ENCODE data around the gene MTOR.
A peak's percentile ranks its signal among the peaks of the same experiment; 100 is the strongest.
"Not testable (repeated sequence)": the region's sequence is repeated elsewhere in the genome, so short reads cannot be mapped to it uniquely, and the experiment has no call there.

Gene MTOR

DNA sequence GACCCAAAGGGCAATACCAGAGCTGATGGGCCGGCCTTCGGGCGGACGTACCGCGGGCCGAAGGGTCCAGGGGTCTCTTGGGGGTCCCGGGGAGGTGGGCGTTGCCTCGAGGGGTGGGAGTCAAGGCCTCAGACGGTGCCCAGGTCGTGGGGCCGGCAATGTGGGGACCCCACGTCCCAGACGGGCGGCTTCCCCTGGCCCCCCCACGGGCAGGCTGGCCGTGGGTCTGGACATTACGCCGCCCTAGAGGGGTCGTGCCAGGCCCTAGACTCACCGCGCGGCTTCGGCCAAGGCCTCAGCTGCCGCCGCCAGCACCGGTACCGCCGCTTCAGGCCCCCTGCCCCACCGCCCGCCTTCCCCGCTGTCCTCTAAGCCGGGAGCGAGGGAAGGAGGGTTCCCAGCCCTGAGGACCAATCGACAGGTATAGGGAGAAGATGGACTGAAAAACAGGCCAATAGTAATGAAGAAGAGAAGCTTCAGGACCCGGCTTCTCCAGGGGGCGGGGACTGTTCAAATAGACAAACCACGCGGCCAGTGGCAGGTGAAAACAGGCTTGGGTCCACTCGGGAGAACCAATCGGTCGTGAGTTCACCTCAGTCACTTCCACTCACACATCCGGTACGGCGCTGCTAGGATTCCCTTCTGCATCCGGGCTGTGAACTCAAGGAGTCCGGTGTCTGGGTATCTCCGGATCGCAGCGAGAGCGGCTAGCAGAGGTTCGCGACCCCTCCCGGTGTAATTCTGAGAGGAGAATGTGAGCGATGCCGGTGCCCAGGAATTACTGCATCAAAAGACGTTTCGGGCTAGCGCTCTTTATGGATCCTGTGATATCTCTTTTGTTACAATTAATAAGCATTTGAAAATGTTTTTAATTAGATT lies at the start of gene MTOR:
Gene MTOR, minus strand, starts transcription at position 381 of the 879 bp plus-strand sequence. CDS start 3,142 bp downstream, outside the sequence.
- Histone ChIP-seq H3K36me3 (ENCODE audit: control insufficient read depth in 2 of 2, insufficient read depth in 2 of 2, low read length in 2 of 2) (peaks cover 13 to 17% of the 10 kb centered on the region in 2 donors), H3K27me3 (ENCODE audit: control insufficient read depth in 2 of 2, insufficient read depth in 2 of 2, low read length in 2 of 2) (no peaks in the 10 kb centered on the region), H3K4me1 (ENCODE audit: control insufficient read depth in 2 of 2, insufficient read depth in 2 of 2, low read length in 2 of 2) (peaks cover 5 to 7% of the 10 kb centered on the region in 2 donors), H3K9me3 (ENCODE audit: control insufficient read depth in 2 of 2, low read length in 2 of 2) (no peaks in the 10 kb centered on the region), H3K4me3 (ENCODE audit: low read length in 2 of 2) (peak within 1 kb of the TSS; percentile 91), H3K27ac (ENCODE audit: low read depth in 2 of 2, low read length in 2 of 2) (peak within 1 kb of the TSS; percentile 51 to 70), H3K9ac (ENCODE audit: low read depth in 1 of 2, low read length in 2 of 2) (peak within 1 kb of the TSS; percentile 84 to 89)

DNA sequence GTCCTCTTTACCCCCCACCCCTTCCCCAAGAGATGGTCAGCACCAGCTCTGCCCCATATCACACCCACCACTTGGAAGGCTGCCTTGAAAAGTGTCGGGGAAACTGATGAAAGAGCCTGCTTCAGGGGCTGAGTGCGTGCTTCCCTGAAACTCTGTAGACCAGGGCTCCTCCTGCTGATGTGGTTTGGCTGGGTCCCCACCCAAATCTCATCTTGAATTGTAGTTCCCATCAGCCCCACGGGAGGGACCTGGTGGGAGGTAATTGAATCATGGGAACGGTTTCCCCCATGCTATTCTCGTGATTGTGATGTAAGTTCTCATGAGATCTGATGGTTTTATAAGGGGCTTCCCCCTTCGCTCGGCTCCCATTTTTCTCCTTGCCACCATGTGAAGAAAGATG lies 47.0 kb upstream of the MTOR start:
- no peak overlapping the region for H3K4me3 ChIP-seq (ENCODE audit: low read length in 2 of 2)
- H3K9ac ChIP-seq (ENCODE audit: low read depth in 1 of 2, low read length in 2 of 2) = no peak overlapping the region
- no peak overlapping the region for H3K27ac ChIP-seq (ENCODE audit: low read depth in 2 of 2, low read length in 2 of 2)
- no peaks in the 10 kb centered on the region for H3K4me1 ChIP-seq (ENCODE audit: control insufficient read depth in 2 of 2, insufficient read depth in 2 of 2, low read length in 2 of 2)
- H3K36me3 ChIP-seq (ENCODE audit: control insufficient read depth in 2 of 2, insufficient read depth in 2 of 2, low read length in 2 of 2) = no peaks in the 10 kb centered on the region
- H3K27me3 ChIP-seq (ENCODE audit: control insufficient read depth in 2 of 2, insufficient read depth in 2 of 2, low read length in 2 of 2) = no peaks in the 10 kb centered on the region
- no peaks in the 10 kb centered on the region for H3K9me3 ChIP-seq (ENCODE audit: control insufficient read depth in 2 of 2, low read length in 2 of 2)

DNA sequence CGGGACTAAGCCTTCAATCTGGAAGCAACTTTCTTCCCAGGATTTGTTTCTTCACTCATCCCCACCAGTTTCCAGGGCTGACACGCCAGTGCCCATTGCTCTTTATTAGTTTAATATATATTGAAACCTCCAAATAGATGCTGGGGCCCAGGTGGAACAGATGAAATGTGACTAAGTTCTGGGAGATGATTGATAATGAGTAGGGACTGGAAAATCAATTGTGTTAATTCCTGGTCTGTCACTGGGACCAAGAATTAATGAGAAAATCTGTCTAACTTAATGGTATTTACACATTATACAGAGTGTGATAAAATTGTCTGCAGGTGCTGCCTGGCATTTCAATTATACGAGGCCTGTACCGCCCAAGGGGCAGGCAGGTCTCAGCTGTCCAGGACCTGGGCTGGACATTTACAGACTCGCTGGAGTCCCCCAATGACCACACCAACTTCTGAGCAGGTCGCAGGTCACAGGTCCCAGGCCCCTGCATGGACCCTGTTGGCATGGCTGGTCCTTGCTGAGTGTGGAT lies 46.4 kb upstream of the MTOR start:
- Histone ChIP-seq H3K36me3 (ENCODE audit: control insufficient read depth in 2 of 2, insufficient read depth in 2 of 2, low read length in 2 of 2) (no peaks in the 10 kb centered on the region), H3K9me3 (ENCODE audit: control insufficient read depth in 2 of 2, low read length in 2 of 2) (no peaks in the 10 kb centered on the region), H3K27me3 (ENCODE audit: control insufficient read depth in 2 of 2, insufficient read depth in 2 of 2, low read length in 2 of 2) (no peaks in the 10 kb centered on the region), H3K4me1 (ENCODE audit: control insufficient read depth in 2 of 2, insufficient read depth in 2 of 2, low read length in 2 of 2) (no peaks in the 10 kb centered on the region), H3K4me3 (ENCODE audit: low read length in 2 of 2) (no peak overlapping the region), H3K27ac (ENCODE audit: low read depth in 2 of 2, low read length in 2 of 2) (no peak overlapping the region), H3K9ac (ENCODE audit: low read depth in 1 of 2, low read length in 2 of 2) (no peak overlapping the region)

DNA sequence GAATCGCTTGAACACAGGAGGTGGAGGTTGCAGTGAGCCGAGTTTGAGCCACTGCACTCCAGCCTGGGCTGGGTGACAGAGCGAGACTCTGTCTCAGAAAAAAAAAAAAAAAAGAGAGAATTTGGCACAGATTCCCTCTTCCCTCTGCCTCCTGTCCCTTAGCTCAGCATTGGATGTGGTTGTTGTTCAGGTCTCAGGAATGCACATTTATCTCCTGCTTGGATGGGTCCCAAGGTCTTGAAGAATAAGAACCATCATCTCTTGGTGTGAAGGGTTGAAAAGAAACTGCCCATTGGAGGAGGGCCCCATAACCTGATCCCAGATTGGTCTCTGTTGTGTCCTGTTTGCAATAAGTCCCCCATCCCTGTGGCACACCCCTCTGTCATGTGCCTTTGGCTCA lies 45.5 kb upstream of the MTOR start:
- Histone ChIP-seq H3K27me3 (ENCODE audit: control insufficient read depth in 2 of 2, insufficient read depth in 2 of 2, low read length in 2 of 2) (no peaks in the 10 kb centered on the region), H3K4me3 (ENCODE audit: low read length in 2 of 2) (no peak overlapping the region), H3K4me1 (ENCODE audit: control insufficient read depth in 2 of 2, insufficient read depth in 2 of 2, low read length in 2 of 2) (no peaks in the 10 kb centered on the region), H3K27ac (ENCODE audit: low read depth in 2 of 2, low read length in 2 of 2) (no peak overlapping the region), H3K9ac (ENCODE audit: low read depth in 1 of 2, low read length in 2 of 2) (no peak overlapping the region), H3K36me3 (ENCODE audit: control insufficient read depth in 2 of 2, insufficient read depth in 2 of 2, low read length in 2 of 2) (no peaks in the 10 kb centered on the region), H3K9me3 (ENCODE audit: control insufficient read depth in 2 of 2, low read length in 2 of 2) (no peaks in the 10 kb centered on the region)

DNA sequence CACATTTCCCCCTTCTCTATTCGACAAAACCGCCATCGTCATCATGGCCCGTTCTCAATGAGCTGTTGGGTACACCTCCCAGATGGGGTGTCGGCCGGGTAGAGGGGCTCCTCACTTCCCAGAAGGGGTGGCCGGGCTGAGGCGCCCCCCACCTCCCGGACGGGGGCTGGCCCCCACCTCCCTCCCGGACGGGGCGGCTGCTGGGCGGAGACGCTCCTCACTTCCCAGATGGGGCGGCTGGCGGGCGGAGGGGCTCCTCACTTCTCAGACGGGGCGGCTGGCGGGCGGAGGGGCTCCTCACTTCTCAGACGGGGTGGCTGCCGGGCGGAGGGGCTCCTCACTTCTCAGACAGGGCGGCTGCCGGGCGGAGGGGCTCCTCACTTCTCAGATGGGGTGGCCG lies 43.2 kb upstream of the MTOR start:
- H3K36me3 ChIP-seq (ENCODE audit: control insufficient read depth in 2 of 2, insufficient read depth in 2 of 2, low read length in 2 of 2); H3K9me3 ChIP-seq (ENCODE audit: control insufficient read depth in 2 of 2, low read length in 2 of 2); H3K27me3 ChIP-seq (ENCODE audit: control insufficient read depth in 2 of 2, insufficient read depth in 2 of 2, low read length in 2 of 2); H3K9ac ChIP-seq (ENCODE audit: low read depth in 1 of 2, low read length in 2 of 2); H3K27ac ChIP-seq (ENCODE audit: low read depth in 2 of 2, low read length in 2 of 2); H3K4me3 ChIP-seq (ENCODE audit: low read length in 2 of 2); H3K4me1 ChIP-seq (ENCODE audit: control insufficient read depth in 2 of 2, insufficient read depth in 2 of 2, low read length in 2 of 2): not testable (repeated sequence)

DNA sequence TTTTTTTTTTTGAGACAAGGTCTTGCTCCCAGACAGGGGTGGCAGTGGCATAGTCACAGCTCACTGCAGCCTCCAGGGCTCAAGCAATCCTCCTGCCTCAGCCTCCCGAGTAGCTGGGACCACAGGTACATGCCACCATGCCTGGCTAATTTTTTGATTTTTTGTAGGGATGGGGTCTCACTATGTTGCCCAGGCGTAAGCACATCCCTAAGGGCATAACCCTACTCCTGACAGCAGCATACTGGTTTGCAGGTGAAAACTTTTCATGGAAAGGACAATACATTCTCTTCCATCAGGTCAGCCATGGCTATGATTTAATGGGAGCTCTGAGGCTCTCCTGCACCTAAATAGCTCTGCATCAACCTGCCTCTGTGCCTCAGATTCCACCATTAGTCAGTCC lies 40.0 kb upstream of the MTOR start:
- H3K4me1 ChIP-seq (ENCODE audit: control insufficient read depth in 2 of 2, insufficient read depth in 2 of 2, low read length in 2 of 2) = no peaks in the 10 kb centered on the region
- H3K9ac ChIP-seq (ENCODE audit: low read depth in 1 of 2, low read length in 2 of 2) = no peak overlapping the region
- H3K27me3 ChIP-seq (ENCODE audit: control insufficient read depth in 2 of 2, insufficient read depth in 2 of 2, low read length in 2 of 2) = no peaks in the 10 kb centered on the region
- H3K9me3 ChIP-seq (ENCODE audit: control insufficient read depth in 2 of 2, low read length in 2 of 2) = no peaks in the 10 kb centered on the region
- no peak overlapping the region for H3K4me3 ChIP-seq (ENCODE audit: low read length in 2 of 2)
- no peaks in the 10 kb centered on the region for H3K36me3 ChIP-seq (ENCODE audit: control insufficient read depth in 2 of 2, insufficient read depth in 2 of 2, low read length in 2 of 2)
- H3K27ac ChIP-seq (ENCODE audit: low read depth in 2 of 2, low read length in 2 of 2) = no peak overlapping the region

DNA sequence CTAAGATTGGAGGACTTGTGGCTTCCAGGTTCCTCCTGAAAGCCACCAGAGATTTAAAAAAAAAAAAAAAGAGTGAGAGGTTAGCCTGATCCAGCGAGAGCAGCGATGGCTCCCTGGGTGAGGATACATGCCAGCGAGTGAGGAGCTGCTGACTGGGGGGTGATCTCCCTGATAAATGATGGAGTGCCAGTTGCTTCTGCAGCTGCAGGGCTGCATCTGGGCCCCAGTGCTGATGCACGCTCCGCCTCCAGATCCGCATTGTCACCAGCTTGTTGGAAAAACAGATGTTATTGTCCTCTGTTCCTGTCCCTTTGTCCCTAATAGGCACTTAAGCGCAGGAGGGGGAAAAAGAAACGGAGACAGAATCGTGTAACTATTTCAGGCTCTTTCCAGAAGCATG lies 39.2 kb upstream of the MTOR start:
- no peaks in the 10 kb centered on the region for H3K4me1 ChIP-seq (ENCODE audit: control insufficient read depth in 2 of 2, insufficient read depth in 2 of 2, low read length in 2 of 2)
- no peaks in the 10 kb centered on the region for H3K27me3 ChIP-seq (ENCODE audit: control insufficient read depth in 2 of 2, insufficient read depth in 2 of 2, low read length in 2 of 2)
- H3K27ac ChIP-seq (ENCODE audit: low read depth in 2 of 2, low read length in 2 of 2) = no peak overlapping the region
- H3K36me3 ChIP-seq (ENCODE audit: control insufficient read depth in 2 of 2, insufficient read depth in 2 of 2, low read length in 2 of 2) = no peaks in the 10 kb centered on the region
- no peaks in the 10 kb centered on the region for H3K9me3 ChIP-seq (ENCODE audit: control insufficient read depth in 2 of 2, low read length in 2 of 2)
- no peak overlapping the region for H3K9ac ChIP-seq (ENCODE audit: low read depth in 1 of 2, low read length in 2 of 2)
- H3K4me3 ChIP-seq (ENCODE audit: low read length in 2 of 2) = no peak overlapping the region

DNA sequence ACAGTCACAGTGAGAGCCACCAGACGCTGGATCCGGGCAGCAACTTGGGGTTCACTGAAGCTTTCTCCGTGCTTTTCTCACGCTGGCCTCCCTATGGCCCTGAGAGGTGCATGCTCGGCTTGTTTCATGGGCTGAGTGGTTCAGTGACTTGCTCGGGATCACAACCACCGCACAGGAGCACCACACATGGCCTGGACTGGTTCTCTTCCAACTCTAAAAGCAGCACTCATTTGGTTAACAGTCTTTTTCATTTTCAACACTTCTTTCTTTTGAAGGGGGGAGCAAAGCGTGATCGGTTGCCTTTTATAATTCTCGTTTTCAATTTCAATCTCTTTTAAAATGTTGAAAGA lies 36.8 kb upstream of the MTOR start:
- Histone ChIP-seq H3K9ac (ENCODE audit: low read depth in 1 of 2, low read length in 2 of 2) (no peak overlapping the region), H3K27me3 (ENCODE audit: control insufficient read depth in 2 of 2, insufficient read depth in 2 of 2, low read length in 2 of 2) (no peaks in the 10 kb centered on the region), H3K36me3 (ENCODE audit: control insufficient read depth in 2 of 2, insufficient read depth in 2 of 2, low read length in 2 of 2) (peaks cover 5 to 13% of the 10 kb centered on the region in 2 donors), H3K27ac (ENCODE audit: low read depth in 2 of 2, low read length in 2 of 2) (no peak overlapping the region), H3K9me3 (ENCODE audit: control insufficient read depth in 2 of 2, low read length in 2 of 2) (no peaks in the 10 kb centered on the region), H3K4me1 (ENCODE audit: control insufficient read depth in 2 of 2, insufficient read depth in 2 of 2, low read length in 2 of 2) (no peaks in the 10 kb centered on the region), H3K4me3 (ENCODE audit: low read length in 2 of 2) (no peak overlapping the region)

DNA sequence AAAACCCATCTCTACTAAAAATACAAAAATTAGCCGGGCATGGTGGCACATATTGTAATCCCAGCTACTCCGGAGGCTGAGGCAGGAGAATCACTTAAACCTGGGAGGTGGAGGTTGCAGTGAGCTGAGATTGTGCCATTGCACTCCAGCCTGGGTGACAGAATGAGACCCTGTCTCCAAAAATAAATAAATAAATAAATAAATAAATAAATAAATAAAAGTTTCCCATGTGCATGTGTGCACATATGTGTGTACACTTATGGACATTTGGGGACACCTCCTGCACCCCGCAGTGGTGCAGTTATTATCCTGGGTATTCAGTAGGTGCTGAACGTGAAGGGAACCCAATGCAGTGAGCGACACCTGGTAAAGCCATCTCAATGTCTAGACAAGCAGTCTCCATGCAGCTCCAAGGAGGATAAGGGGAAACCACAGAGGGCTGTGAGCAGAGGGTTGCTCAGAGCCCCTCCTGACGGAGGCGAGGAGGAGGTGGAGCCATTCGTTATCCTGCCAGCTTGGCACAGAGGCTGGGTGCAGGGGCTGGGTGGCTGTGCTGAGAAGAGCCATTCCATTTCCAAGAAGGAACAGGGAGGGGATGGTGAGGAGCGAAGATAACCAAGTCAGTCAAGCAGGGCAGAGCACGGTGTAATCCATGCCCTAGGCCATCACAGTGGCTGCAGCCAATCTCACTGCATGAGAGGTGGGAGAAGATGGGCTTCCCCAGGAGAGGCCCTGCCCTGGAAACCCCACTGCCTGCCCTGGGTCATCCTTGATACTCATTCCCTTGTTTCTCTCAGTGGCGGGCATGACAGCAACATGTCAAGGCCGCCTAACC lies 36.3 kb upstream of the MTOR start:
- Histone ChIP-seq H3K4me3 (ENCODE audit: low read length in 2 of 2) (no peak overlapping the region), H3K4me1 (ENCODE audit: control insufficient read depth in 2 of 2, insufficient read depth in 2 of 2, low read length in 2 of 2) (no peaks in the 10 kb centered on the region), H3K9me3 (ENCODE audit: control insufficient read depth in 2 of 2, low read length in 2 of 2) (no peaks in the 10 kb centered on the region), H3K36me3 (ENCODE audit: control insufficient read depth in 2 of 2, insufficient read depth in 2 of 2, low read length in 2 of 2) (peaks cover 5 to 13% of the 10 kb centered on the region in 2 donors), H3K27me3 (ENCODE audit: control insufficient read depth in 2 of 2, insufficient read depth in 2 of 2, low read length in 2 of 2) (no peaks in the 10 kb centered on the region), H3K9ac (ENCODE audit: low read depth in 1 of 2, low read length in 2 of 2) (no peak overlapping the region), H3K27ac (ENCODE audit: low read depth in 2 of 2, low read length in 2 of 2) (no peak overlapping the region)

DNA sequence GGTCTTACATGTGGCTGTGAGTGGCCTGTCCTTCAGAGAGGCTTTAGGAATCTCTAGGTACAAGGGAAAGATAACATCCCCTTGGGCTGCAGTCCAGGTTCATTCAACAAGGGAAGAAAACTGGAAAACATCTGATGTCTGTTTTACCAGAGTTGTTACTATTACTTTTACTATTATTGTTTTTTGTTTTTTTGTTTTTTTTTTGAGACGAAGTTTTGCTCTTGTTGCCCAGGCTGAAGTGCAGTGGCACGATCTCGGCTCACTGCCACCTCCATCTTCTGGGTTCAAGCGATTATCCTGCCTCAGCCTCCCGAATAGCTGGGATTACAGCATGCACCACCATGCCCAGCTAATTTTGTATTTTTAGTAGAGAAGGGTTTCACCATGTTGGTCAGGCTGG lies 35.4 kb upstream of the MTOR start:
- peaks cover 5 to 13% of the 10 kb centered on the region in 2 donors for H3K36me3 ChIP-seq (ENCODE audit: control insufficient read depth in 2 of 2, insufficient read depth in 2 of 2, low read length in 2 of 2)
- not testable (repeated sequence) for H3K27ac ChIP-seq (ENCODE audit: low read depth in 2 of 2, low read length in 2 of 2); H3K4me1 ChIP-seq (ENCODE audit: control insufficient read depth in 2 of 2, insufficient read depth in 2 of 2, low read length in 2 of 2); H3K4me3 ChIP-seq (ENCODE audit: low read length in 2 of 2); H3K9ac ChIP-seq (ENCODE audit: low read depth in 1 of 2, low read length in 2 of 2); H3K27me3 ChIP-seq (ENCODE audit: control insufficient read depth in 2 of 2, insufficient read depth in 2 of 2, low read length in 2 of 2); H3K9me3 ChIP-seq (ENCODE audit: control insufficient read depth in 2 of 2, low read length in 2 of 2)
